ENCODE measurements around the gene CWC25.

Gene CWC25

DNA sequence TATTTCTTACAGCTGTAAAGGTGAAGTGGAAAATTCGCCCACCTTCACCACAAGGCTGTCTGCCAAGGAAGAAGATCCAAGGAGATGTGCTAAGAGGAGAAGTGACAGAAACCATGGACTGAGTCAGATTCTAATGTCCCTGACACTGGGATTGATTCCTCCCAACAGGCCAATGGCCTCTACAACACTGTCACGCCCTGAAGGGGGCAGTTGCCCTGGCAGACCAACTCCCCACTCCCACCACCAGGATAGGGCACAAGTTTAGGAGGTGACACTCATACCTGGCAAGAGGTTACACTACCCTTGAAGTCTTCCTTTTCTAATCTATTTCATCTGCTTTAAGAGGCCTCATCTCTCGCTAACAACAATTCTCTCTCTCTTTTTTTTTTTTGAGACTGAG is 41.9 kb downstream of the CWC25 start:
- DNase-seq, result no peak

GRCh38 chr17:38779965-38780752 is 45.0 kb downstream of the CWC25 start:
- DNase-seq, result no peak

DNA sequence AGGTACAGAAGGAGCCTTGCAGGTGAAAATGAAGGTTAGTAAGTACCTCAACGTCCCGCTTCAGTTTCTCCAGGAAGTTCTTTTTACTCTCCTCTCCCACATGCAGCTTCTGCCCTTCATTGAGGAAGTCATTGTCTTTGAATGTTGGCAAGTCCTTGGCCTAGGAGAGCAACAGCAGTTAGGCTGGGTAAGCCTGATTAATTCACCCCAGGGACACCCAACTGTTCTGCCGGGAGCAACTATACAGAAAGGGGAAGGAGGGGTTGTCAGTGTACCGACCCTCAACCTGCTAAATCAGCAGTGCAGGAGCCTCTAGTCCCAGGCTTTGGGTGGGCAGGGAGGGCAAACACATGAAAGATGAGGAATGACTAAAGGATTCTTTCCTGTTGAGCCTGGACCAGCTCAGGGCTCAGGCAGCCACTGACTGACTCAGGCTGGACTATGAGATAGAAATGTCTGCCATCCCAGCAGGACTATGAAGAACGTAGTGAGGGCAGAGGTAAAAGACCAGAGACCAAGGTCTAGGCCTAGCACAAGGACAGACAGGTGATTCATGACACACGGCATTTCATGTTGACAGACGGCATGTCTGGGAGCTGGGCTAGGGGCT is 47.4 kb downstream of the CWC25 start:
- no peak for DNase-seq

GRCh38 chr17:38773258-38773657 is 51.9 kb downstream of the CWC25 start:
- DNase-seq, result no peak

- DNase-seq, result no peak
Measured at GRCh38 chr17:38768417-38768816, 56.7 kb downstream of the CWC25 start.

DNA sequence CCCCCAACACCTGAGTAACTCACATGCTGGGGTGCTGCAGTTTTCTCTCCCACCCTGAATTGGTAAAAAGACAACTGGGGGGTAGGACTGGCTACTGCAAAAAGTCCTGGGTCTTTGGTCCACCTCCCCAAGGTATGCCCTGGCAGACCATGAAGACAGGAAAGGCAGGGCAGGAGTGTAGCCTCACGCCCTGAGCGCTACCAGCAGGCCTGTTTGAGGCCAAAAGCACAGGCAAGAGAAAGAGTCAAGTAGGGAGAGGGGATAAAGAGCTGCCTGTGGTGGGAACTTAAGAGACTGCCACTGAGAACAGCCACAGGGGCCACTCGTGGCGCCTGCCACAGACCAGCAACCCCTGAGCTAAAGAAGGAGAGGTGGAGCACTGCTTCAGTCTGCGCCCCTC is 58.8 kb downstream of the CWC25 start:
- no peak for DNase-seq

- no peak for DNase-seq
Measured at GRCh38 chr17:38762231-38762630, 62.9 kb downstream of the CWC25 start.

DNA sequence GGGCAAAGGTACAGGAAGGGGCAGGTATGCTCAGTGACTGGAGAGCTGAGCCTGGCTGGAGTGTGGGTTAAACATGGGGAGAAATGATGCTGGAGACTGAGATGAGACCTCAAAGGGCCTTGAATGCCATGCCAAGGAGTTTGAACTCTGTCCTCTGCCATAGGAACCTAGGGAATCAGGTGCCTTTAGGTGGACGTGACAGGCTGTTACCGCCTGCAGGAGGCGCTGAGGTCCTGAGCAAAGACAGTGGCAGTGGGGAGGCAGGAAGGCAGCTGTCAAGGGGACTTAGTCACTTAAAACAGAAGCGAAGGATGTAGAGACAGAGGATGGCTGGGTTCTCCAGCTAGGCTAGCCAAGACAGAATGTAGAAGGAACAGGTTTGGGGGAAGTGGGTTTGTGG is 63.5 kb downstream of the CWC25 start:
- DNase-seq, result peak; percentile 37

DNA sequence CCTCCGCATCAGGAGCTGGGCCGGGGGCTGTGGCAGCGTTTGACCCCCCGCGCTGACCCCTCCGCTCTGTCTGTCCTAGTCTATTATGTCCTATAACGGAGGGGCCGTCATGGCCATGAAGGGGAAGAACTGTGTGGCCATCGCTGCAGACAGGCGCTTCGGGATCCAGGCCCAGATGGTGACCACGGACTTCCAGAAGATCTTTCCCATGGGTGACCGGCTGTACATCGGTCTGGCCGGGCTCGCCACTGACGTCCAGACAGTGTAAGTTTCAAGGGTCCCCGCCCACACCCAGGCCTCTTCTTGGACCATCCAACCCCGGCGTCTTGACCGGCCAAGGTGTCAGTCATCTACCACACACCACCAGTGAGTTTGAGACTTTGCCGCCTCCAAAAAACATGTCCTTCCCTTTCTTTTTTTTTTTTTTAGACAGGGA is 72.0 kb downstream of the CWC25 start:
- no peak for DNase-seq

DNA sequence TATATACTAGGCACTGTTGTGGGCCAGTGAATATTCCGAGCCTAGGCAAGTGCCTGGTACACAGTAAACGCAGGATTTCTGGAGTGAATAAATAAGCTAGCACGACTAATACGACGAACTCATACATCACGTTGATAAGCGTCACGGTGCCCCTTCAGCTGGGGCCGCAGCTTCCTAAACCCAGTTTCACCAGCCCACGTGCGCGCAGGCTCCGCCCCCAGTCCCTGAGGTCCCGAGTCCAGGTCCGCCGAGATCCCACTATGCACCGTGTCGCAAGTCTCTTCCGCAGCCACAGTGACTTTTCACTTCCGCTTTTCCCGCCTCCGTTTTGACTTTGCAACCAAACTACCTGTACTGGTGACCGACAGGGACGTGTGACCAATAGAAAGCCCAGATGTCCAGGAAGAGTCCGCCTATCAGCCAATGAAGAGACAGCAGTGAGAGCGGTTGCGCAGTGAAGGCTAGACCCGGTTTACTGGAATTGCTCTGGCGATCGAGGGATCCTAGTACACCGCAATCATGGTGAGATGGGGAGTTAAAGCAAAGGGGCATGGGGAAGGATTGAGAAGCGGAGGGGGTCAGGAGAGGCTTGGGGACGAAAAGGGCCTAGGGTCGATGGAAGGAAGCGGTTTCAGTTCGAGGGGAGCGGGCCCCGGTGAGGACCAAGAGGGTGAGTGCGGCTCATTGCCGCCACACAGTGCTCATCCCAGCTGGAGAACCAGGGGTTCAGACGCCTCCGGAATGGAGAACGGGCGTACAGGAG is 72.6 kb downstream of the CWC25 start, which contains the start of gene PSMB3:
TSS of gene PSMB3 (plus strand) at position 434 of the 763 bp plus-strand sequence. CDS start at position 520, 86 bp downstream.
- DNase-seq, result peak; percentile 100

GRCh38 chr17:38751808-38752307 is 73.3 kb downstream of the CWC25 start:
- DNase-seq, result peak; percentile 87

- DNase-seq, result no peak
Measured at GRCh38 chr17:38751144-38751807, 73.8 kb downstream of the CWC25 start.
